ENCODE data around the gene CD300E.
"Not testable (repeated sequence)": the region's sequence is repeated elsewhere in the genome, so short reads cannot be mapped to it uniquely, and the experiment has no call there.

Gene CD300E

GRCh38 chr17:74598346-74599022 lies 25.1 kb downstream of the CD300E start:
- DNase-seq, result no peak

- no peak for DNase-seq
Measured at GRCh38 chr17:74597069-74597790, 26.3 kb downstream of the CD300E start.

- peak; percentile 44 to 47 for DNase-seq
Measured at GRCh38 chr17:74595037-74595750, 28.3 kb downstream of the CD300E start.

- DNase-seq, result no peak
Measured at GRCh38 chr17:74592087-74592990, 31.2 kb downstream of the CD300E start, which contains the start of gene CD300LD. Gene CD300LD, minus strand, starts transcription at chr17:74592283. Its CDS starts 81 bp downstream, at chr17:74592202.

- DNase-seq, result no peak
Measured at GRCh38 chr17:74591503-74591902, 32.0 kb downstream of the CD300E start.

GRCh38 chr17:74585711-74586110 lies 37.8 kb downstream of the CD300E start:
- no peak for DNase-seq

GRCh38 chr17:74584292-74585060 lies 39.1 kb downstream of the CD300E start:
- no peak for DNase-seq

- DNase-seq, result no peak
Measured at GRCh38 chr17:74582633-74583032, 40.9 kb downstream of the CD300E start.

GRCh38 chr17:74579900-74580299 lies 43.6 kb downstream of the CD300E start:
- peak in 1 of 2 donors; percentile 36 for DNase-seq

GRCh38 chr17:74578979-74579378 lies 44.6 kb downstream of the CD300E start:
- no peak for DNase-seq

- no peak for DNase-seq
Measured at GRCh38 chr17:74574489-74575142, 48.9 kb downstream of the CD300E start.

- not testable (repeated sequence) for DNase-seq
Measured at GRCh38 chr17:74573635-74574034, 49.9 kb downstream of the CD300E start.

- no peak for DNase-seq
Measured at GRCh38 chr17:74573169-74573568, 50.4 kb downstream of the CD300E start.

- peak in 1 of 2 donors; percentile 41 for DNase-seq
Measured at GRCh38 chr17:74571621-74572270, 51.8 kb downstream of the CD300E start.

- DNase-seq, result peak; percentile 91 to 94
Measured at GRCh38 chr17:74569020-74570003, 54.2 kb downstream of the CD300E start.

GRCh38 chr17:74568106-74568873 lies 55.2 kb downstream of the CD300E start:
- DNase-seq, result no peak

- DNase-seq, result peak; percentile 60 to 75
Measured at GRCh38 chr17:74567397-74567796, 56.1 kb downstream of the CD300E start, which contains the start of gene CD300H. Gene CD300H, minus strand, starts transcription at chr17:74567509.

GRCh38 chr17:74566132-74566753 lies 57.3 kb downstream of the CD300E start:
- DNase-seq, result peak; percentile 34 to 63
